Measurements from ENCODE around the gene PDZRN3.

Gene PDZRN3

GRCh38 chr3:73511571-73512525 is 112.9 kb downstream of the PDZRN3 start:
- DNase-seq = no peak

GRCh38 chr3:73510784-73511183 is 114.0 kb downstream of the PDZRN3 start:
- no peak for DNase-seq

DNA sequence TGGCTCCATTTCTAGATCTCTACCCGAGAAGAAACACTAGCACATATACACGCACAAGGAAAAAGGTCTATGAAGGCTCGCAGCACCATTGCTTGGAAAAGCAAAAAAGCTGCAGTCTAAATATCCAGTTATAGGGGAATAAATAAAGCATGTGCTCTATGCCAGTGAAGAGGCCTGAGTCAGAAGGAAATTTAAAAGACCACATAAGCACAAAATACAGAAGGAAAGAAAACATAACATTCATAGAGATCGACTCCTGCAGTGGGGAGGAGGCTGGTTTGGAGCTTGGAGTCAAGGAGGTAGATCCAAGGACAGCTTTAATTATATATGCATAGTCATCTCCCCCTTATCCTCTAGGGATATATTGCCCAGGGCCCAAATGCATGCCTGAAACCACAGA is 114.4 kb downstream of the PDZRN3 start:
- no peak for DNase-seq

GRCh38 chr3:73509816-73510215 is 114.9 kb downstream of the PDZRN3 start:
- no peak for DNase-seq

GRCh38 chr3:73509066-73509465 is 115.7 kb downstream of the PDZRN3 start:
- DNase-seq = no peak

GRCh38 chr3:73508330-73508954 is 116.3 kb downstream of the PDZRN3 start:
- no peak for DNase-seq

DNA sequence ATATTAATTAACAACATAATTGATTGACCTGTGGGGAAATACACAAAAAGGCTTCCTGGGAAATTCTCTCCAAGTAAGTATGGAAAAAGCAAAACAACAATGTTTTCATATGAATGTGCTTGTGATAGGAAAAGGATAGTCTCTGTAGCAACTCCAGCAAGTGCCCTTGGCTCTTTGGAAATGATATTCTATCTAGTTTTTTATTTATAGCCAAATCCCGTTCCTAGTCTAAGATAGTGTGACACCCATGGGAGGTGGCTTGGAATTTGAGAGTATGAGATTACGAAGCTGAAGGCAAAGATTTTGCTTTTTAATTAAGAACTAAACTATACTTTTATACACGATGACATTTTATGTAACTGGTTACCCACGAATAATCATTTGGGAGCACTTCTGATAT is 119.9 kb downstream of the PDZRN3 start:
- no peak for DNase-seq

DNA sequence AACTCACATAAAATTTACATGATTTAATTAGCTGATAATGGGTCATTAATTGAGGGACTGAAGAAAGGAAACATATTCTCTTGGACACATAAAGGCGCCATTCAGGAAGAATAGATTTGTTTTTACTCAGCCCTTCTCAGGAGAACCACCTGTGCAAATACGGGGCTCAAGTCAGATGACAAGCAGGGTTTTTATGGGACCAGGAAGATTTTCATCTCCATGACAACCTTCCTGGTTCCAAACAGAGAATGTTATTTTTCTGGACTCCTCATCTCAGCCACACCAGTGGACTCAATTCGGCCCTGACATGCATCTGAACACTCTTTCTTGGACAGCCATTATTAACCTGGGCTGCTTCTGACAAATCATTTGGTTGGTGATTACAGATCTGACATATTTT is 120.5 kb downstream of the PDZRN3 start:
- no peak for DNase-seq

DNA sequence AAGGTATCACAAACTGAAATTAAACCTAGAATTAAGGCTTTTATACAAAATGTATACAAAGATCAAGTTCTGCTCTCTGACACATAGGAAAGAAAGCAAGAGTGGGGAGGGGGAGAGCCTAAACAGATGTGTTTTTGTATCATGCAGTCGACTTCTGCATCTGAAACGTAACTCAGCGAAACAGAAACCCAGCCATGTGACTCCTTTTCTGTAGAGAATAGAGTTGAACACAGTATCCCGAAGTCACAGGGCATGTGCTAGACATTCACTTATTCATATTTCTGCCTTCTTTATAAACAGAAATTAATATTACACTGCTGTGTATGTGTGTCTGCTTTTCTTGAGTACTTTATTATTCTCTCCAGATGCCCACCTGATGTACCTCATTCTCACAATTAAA is 121.0 kb downstream of the PDZRN3 start:
- no peak for DNase-seq

- DNase-seq = peak; percentile 66
Observed at GRCh38 chr3:73502609-73503583, 121.8 kb downstream of the PDZRN3 start.

- no peak for DNase-seq
Observed at GRCh38 chr3:73500321-73500720, 124.4 kb downstream of the PDZRN3 start.

DNA sequence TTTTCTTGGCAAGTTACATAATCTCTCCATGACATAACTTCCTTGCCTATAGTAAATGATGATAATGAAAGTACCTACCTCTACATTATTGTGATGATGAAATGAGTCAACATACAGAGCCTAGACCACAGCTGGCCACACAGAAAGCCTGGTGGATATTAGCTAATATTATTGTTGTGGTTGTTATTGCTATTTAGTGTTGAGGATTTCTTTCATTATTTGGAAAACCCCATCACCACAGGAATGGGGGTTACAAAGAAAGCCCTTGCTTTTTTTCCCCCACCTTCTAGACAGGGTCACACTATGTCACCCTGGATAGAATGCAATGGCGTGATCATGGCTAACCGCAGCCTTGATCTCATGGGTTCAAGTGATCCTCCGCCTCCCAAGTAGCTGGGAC is 125.0 kb downstream of the PDZRN3 start:
- DNase-seq = no peak

- DNase-seq = no peak
Observed at GRCh38 chr3:73498764-73499622, 125.7 kb downstream of the PDZRN3 start.

DNA sequence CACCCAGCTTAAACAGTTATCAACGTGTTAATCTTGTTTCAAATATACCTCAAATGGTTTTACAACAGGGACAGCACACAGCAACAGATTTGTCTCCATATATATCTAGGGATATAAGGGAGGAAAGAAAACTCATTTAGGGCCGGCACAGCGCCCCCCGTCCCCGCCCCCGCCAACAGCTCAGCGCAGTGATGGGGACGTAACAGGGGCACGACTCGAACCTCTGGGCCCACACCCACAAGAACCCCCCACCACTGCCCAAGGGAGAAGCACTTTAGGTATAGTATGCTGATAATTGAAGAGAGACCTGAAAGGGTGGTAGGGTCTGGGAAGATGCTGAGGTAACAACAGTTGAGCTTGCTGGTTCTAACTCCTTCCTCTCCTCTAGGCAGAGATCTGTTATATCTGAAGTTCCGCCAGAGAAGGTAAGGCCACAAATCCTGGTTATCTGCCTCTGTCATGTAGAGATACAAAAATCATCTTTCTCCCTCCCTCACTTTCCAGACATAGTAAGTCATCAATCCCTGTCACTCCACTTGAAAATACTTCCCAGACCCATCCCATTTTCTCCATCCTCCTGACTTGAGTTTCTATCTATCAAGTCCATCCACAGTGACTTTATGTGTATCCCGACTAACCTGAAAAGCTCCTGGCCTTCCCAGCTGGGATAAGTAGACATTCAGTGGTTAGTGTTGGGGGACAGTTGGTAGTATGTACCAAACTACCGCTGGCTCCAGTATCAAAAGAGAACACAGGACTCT is 126.9 kb downstream of the PDZRN3 start:
- DNase-seq = no peak

GRCh38 chr3:73493543-73494308 is 131.0 kb downstream of the PDZRN3 start:
- no peak for DNase-seq

DNA sequence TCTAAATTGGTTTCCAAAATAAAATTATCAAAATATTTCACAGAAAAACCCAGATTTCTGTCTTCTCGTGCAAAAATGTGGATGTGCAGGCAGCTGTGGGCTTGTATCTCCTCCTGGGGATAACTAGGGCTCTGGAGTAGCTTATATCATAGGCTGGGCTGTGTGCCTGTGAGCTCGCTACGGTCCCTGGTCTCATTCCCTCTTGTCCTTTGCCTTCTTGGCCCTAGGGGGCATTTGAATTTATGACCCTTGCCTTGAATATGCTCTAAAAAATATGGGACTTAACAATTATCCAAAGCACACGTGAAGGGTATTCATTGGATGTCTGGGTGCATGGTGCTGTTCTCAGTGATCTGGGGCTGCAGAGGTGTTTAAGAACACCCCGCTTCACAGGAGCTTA is 132.6 kb downstream of the PDZRN3 start:
- no peak for DNase-seq

GRCh38 chr3:73491287-73491662 is 133.5 kb downstream of the PDZRN3 start:
- DNase-seq = no peak

GRCh38 chr3:73490453-73491286 is 134.1 kb downstream of the PDZRN3 start:
- no peak for DNase-seq

DNA sequence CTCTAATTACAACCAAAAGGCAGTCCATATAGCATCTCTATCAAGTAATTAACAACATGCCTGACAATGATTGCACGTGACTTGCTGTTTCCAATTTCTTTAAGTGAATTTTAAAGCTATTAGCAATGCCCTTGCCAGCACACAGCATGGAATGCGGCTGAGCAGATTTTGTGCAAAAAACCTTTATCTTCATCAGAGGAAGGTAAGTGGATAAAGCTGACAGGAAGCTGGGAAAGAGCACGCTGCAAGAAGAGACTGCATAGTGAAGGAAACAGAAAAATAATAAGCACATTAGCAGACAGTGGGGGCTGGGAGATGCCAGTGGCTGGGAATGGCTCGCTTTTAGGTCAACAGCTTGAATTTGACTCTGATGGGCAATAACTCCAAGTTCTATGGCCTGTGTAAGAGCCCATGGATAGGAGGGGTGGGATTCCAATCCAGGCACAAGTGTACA is 138.8 kb downstream of the PDZRN3 start:
- no peak for DNase-seq
